IMR-90 (cell line): ENCODE measurements around the gene FZD4. TPM values are rescaled to one million over a fixed set of nuclear protein-coding genes. Genes with fewer than 3 reads are reported as not detected.

Experiments used
- ATAC-seq: fragments of 200-7000 bp; cut with Tn5 transposase; 2 replicates; pipeline ENCODE4 v1.9.1; 2020; ENCODE audit warnings: low read depth, mild to moderate bottlenecking, moderate library complexity
- BruUV-seq: library from RNA; stranded (reverse); fragments of 400-500 nt; replicated peaks from 2 replicates; lab custom pipeline; 2021; lab: Mats Ljungman, UMichigan
- CTCF ChIA-PET: fragments of 300-600 bp; formaldehyde crosslinking; extraction: SDS; loops from one replicate; lab custom pipeline; 2021; ENCODE audit warnings: antibody characterized with exemption; lab: Yijun Ruan, JAX
- POLR2A ChIA-PET: fragments of 300-600 bp; sonication (Branson Sonifier 250); formaldehyde crosslinking; loops from one replicate; lab custom pipeline; 2022; ENCODE audit warnings: antibody characterized with exemption; ENCODE audit not compliant: unreplicated experiment; lab: Charles Lee
- DNase-seq: peaks from one replicate; pipeline ENCODE4 v3.0.0; 2013
- H2AFZ ChIP-seq: replicated peaks from 2 replicates; pipeline ENCODE3; 2013; ENCODE audit warnings: low read length, mild to moderate bottlenecking; ENCODE audit not compliant: poor library complexity
- H2AK5ac ChIP-seq: 2 replicates; pipeline ENCODE4 v1.6.1; 2013; ENCODE audit warnings: low read depth, low read length, inconsistent platforms
- H2AK9ac ChIP-seq: replicated peaks from 2 replicates; pipeline ENCODE3; 2013; ENCODE audit warnings: mild to moderate bottlenecking, low read depth, low read length, moderate library complexity; ENCODE audit not compliant: poor library complexity
- H2BK120ac ChIP-seq: 2 replicates; pipeline ENCODE4 v1.6.1; 2013; ENCODE audit warnings: low read depth, low read length, inconsistent platforms
- H2BK15ac ChIP-seq: 3 replicates; pipeline ENCODE4 v1.6.1; 2013; ENCODE audit warnings: low read depth, low read length, inconsistent platforms
- H2BK20ac ChIP-seq: 2 replicates; pipeline ENCODE4 v1.6.1; 2013; ENCODE audit warnings: low read depth, mild to moderate bottlenecking, inconsistent platforms, low read length, moderate library complexity
- H2BK5ac ChIP-seq: 2 replicates; pipeline ENCODE4 v1.6.1; 2013; ENCODE audit warnings: mild to moderate bottlenecking, low read depth, low read length, inconsistent platforms; ENCODE audit not compliant: poor library complexity, severe bottlenecking
- H3K14ac ChIP-seq: replicated peaks from 2 replicates; pipeline ENCODE4 v1.6.1; 2013; ENCODE audit warnings: low read depth, low read length, inconsistent platforms
- H3K18ac ChIP-seq: 2 replicates; pipeline ENCODE4 v1.6.1; 2013; ENCODE audit warnings: low read depth, low read length, control low read depth
- H3K23ac ChIP-seq: 2 replicates; pipeline ENCODE4 v1.6.1; 2013; ENCODE audit warnings: low read depth, low read length, inconsistent platforms
- H3K27ac ChIP-seq: 2 replicates; pipeline ENCODE4 v1.5.1; 2013; ENCODE audit warnings: mild to moderate bottlenecking, control low read depth, low read length; ENCODE audit not compliant: insufficient read depth
- H3K27me3 ChIP-seq: 2 replicates; pipeline ENCODE4 v1.6.1; 2013; ENCODE audit warnings: low read length; ENCODE audit not compliant: control insufficient read depth, insufficient read depth
- H3K36me3 ChIP-seq: 2 replicates; pipeline ENCODE4 v1.6.1; 2013; ENCODE audit warnings: low read length, mixed read lengths; ENCODE audit not compliant: control insufficient read depth, insufficient read depth
- H3K4ac ChIP-seq: 2 replicates; pipeline ENCODE4 v1.6.1; 2013; ENCODE audit warnings: low read depth, low read length, inconsistent platforms
- H3K4me1 ChIP-seq: 2 replicates; pipeline ENCODE4 v1.6.1; 2013; ENCODE audit warnings: low read length, mixed read lengths; ENCODE audit not compliant: control insufficient read depth, insufficient read depth
- H3K4me2 ChIP-seq: 2 replicates; pipeline ENCODE4 v1.6.1; 2013; ENCODE audit warnings: low read depth, mild to moderate bottlenecking, control low read depth, low read length, moderate library complexity
- H3K4me3 ChIP-seq: 2 replicates; pipeline ENCODE4 v1.5.1; 2013; ENCODE audit warnings: low read depth, mild to moderate bottlenecking, control low read depth, low read length, moderate library complexity; ENCODE audit not compliant: insufficient read depth
- H3K56ac ChIP-seq: 2 replicates; pipeline ENCODE4 v1.6.1; 2013; ENCODE audit warnings: low read length, inconsistent platforms; ENCODE audit not compliant: insufficient read depth; ENCODE audit errors: extremely low read depth
- H3K79me1 ChIP-seq, 2 experiments: 2 replicates each; pipeline ENCODE4 v1.6.1; 2013; ENCODE audit warnings: low read length in 2 of 2, inconsistent platforms in 1 of 2, low read depth in 1 of 2
- H3K9ac ChIP-seq: 2 replicates; pipeline ENCODE4 v1.6.1; 2013; ENCODE audit warnings: low read depth, low read length, control low read depth
- H3K9me1 ChIP-seq: 2 replicates; pipeline ENCODE4 v1.6.1; 2013; ENCODE audit warnings: low read length, inconsistent platforms; ENCODE audit not compliant: insufficient read depth
- H3K9me3 ChIP-seq: 2 replicates; pipeline ENCODE4 v1.6.1; 2013; ENCODE audit warnings: low read length; ENCODE audit not compliant: control insufficient read depth, insufficient read depth
- H4K20me1 ChIP-seq: 2 replicates; pipeline ENCODE4 v1.6.1; 2013; ENCODE audit warnings: low read length, inconsistent platforms; ENCODE audit not compliant: insufficient read depth
- H4K5ac ChIP-seq: 2 replicates; pipeline ENCODE4 v1.6.1; 2013; ENCODE audit warnings: mild to moderate bottlenecking, low read depth, low read length, control low read depth
- H4K8ac ChIP-seq, 2 experiments: 2 replicates each; pipeline ENCODE4 v1.6.1; 2013; ENCODE audit warnings: low read depth in 2 of 2, low read length in 2 of 2, control low read depth in 1 of 2, inconsistent platforms in 1 of 2
- H4K91ac ChIP-seq: 2 replicates; pipeline ENCODE4 v1.6.1; 2013; ENCODE audit warnings: low read depth, low read length, inconsistent platforms; ENCODE audit not compliant: insufficient read depth
- BHLHE40 ChIP-seq: fragments of 150-350 bp; IDR thresholded peaks from 2 replicates; pipeline ENCODE4 v1.6.1; 2016; ENCODE audit warnings: mild to moderate bottlenecking, low read depth, low read length
- CEBPB ChIP-seq: IDR thresholded peaks from 2 replicates; pipeline ENCODE4 v1.6.1; 2012; ENCODE audit warnings: low read depth, low read length, improper control_type of control experiment
- FOS ChIP-seq: fragments of 150-350 bp; IDR thresholded peaks from 2 replicates; pipeline ENCODE4 v1.6.1; 2016; ENCODE audit warnings: low read depth, low read length
- POLR2A ChIP-seq: IDR thresholded peaks from 2 replicates; pipeline ENCODE4 v1.6.1; 2012; ENCODE audit warnings: mild to moderate bottlenecking, low read depth, low read length
- RAD21 ChIP-seq: IDR thresholded peaks from 2 replicates; pipeline ENCODE4 v1.6.1; 2012; ENCODE audit warnings: low read length, improper control_type of control experiment
- RCOR1 ChIP-seq: IDR thresholded peaks from 2 replicates; pipeline ENCODE4 v1.6.1; 2012; ENCODE audit warnings: mild to moderate bottlenecking, low read length, improper control_type of control experiment; ENCODE audit not compliant: insufficient replicate concordance
- RFX5 ChIP-seq: IDR thresholded peaks from 2 replicates; pipeline ENCODE4 v1.8.0; 2012; ENCODE audit warnings: low read depth, mild to moderate bottlenecking, low read length, moderate library complexity
- WGBS, 2 experiments: methylation state at CpG; one replicate each; pipeline versions ENCODE4 v1.1.5 to v1.1.7; 2013; ENCODE audit warnings: missing lambda C conversion rate in 2 of 2; ENCODE audit not compliant: insufficient read length in 1 of 2; ENCODE audit errors: extremely low coverage in 2 of 2; 5-methylcytosine and 5-hydroxymethylcytosine counted together
- dilution Hi-C: fragments of 300-500 bp; cut with HindIII; formaldehyde crosslinking; loops from one replicate; pipeline ENCODE4 v1.14.3; 2018; ENCODE audit warnings: low sequenced_read_pairs; ENCODE audit not compliant: unreplicated experiment
- in situ Hi-C: fragments of 300-500 bp; cut with MboI; formaldehyde crosslinking; loops from 3 replicates; pipeline ENCODE4 v1.14.3; 2019; ENCODE audit warnings: low sequenced_read_pairs, inconsistent platforms, mixed read lengths
- intact Hi-C: fragments of 100-400 bp; cut with micrococcal nuclease; formaldehyde crosslinking; loops from 2 replicates; pipeline ENCODE4 v1.10.0; 2022
- polyA plus RNA-seq, 3 experiments: library from polyadenylated mRNA; depleted of rRNA; stranded (reverse); fragments of >200 nt; gene quantifications; 2 replicates each; pipeline ENCODE4 v1.2.3, GENCODE V29; 2012; ENCODE audit warnings: low replicate concordance in 1 of 3
- total RNA-seq: library from RNA; depleted of rRNA; stranded (reverse); fragments of >200 nt; gene quantifications from 2 replicates; pipeline ENCODE4 v1.2.3, GENCODE V29; 2012
- TF ChIP-seq, protein P1 (sequence below): fragments of 150-350 bp; IDR thresholded peaks from 2 replicates; pipeline ENCODE4 v1.6.1; 2016; ENCODE audit warnings: low read depth, mild to moderate bottlenecking, low read length, moderate library complexity, borderline replicate concordance
- TF ChIP-seq, protein P2 (sequence below): fragments of 150-350 bp; IDR thresholded peaks from 2 replicates; pipeline ENCODE4 v1.6.1; 2017; ENCODE audit warnings: mild to moderate bottlenecking, antibody characterized with exemption, low read length, low read depth
- TF ChIP-seq, protein P3 (sequence below): conservative IDR thresholded peaks from 2 replicates; pipeline ENCODE4 v1.5.1; 2012; ENCODE audit warnings: mild to moderate bottlenecking, low read depth, low read length, improper control_type of control experiment

The FZD4 gene
- total and polyA plus RNA-seq, 2 of the 4 experiments (the other 2 are of a cell fraction) = 3.7 to 7.7 TPM

DNA sequence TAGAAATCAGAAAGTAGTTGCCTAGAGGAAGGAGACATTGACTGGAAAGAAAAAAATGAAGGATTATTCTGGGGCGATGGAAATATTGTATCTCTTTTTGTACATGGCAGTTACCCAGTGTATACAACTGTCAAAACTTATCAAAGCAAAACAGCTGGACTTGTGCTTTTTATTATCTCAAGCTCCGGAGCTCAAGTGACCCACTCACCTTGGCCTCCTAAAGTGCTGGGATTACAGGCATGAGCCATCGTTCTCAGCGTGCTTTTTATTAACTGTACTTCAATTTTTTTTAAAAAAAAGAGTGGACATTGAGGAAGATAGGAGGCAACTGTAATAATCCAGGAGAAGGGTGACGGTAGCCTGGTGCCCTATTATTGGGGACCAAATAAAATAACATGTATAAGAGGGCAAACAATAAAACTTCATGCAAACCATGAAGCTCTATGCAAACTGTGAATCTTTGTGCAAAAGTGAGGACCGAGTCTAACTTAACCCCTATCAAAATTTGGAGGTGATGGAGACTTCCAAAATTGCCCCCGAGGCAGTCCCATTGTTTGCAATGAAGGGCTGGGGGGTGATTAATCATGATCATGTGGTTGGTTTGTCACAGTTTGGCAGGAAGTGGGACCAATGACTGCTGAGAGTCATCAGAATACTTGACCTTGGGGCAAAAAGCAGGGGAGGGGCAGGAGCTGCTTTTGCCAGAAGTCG, 23.5 kb downstream of the FZD4 start:
- Histone ChIP-seq H2AFZ (no peak overlapping the region), H3K4me2 (no peak overlapping the region)

More for the DNA sequence above, 23.5 kb downstream of the FZD4 start:
- no peaks in the 10 kb centered on the region for H3K27me3 ChIP-seq
- H3K4ac ChIP-seq = no peak overlapping the region
- no peak overlapping the region for H2BK20ac ChIP-seq
- no peak overlapping the region for H2BK5ac ChIP-seq
- no peak overlapping the region for H4K5ac ChIP-seq
- no TSS peak for BruUV-seq
- CTCF ChIA-PET = interaction anchor here (0.6 kb wide), 1 partner anchor 392 kb away, joined by 3 read pairs; no protein-coding TSS in a partner anchor
- DNase-seq (peak; percentile 62), ATAC-seq (no peak; the same call in 1 of the 2 replicates)
- H3K36me3 ChIP-seq = no peaks in the 10 kb centered on the region
- no peak overlapping the region for H4K91ac ChIP-seq
- TF ChIP-seq RCOR1 (no peak), RFX5 (no peak), BHLHE40 (no peak), FOS (no peak), RAD21 (no peak), CEBPB (no peak), POLR2A (no peak)
- TF ChIP-seq, protein P1, sequence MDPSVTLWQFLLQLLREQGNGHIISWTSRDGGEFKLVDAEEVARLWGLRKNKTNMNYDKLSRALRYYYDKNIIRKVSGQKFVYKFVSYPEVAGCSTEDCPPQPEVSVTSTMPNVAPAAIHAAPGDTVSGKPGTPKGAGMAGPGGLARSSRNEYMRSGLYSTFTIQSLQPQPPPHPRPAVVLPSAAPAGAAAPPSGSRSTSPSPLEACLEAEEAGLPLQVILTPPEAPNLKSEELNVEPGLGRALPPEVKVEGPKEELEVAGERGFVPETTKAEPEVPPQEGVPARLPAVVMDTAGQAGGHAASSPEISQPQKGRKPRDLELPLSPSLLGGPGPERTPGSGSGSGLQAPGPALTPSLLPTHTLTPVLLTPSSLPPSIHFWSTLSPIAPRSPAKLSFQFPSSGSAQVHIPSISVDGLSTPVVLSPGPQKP = no peak
- TF ChIP-seq, protein P2, sequence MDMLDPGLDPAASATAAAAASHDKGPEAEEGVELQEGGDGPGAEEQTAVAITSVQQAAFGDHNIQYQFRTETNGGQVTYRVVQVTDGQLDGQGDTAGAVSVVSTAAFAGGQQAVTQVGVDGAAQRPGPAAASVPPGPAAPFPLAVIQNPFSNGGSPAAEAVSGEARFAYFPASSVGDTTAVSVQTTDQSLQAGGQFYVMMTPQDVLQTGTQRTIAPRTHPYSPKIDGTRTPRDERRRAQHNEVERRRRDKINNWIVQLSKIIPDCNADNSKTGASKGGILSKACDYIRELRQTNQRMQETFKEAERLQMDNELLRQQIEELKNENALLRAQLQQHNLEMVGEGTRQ = no peak; the same call in 1 of the 2 replicates
- TF ChIP-seq, protein P3, sequence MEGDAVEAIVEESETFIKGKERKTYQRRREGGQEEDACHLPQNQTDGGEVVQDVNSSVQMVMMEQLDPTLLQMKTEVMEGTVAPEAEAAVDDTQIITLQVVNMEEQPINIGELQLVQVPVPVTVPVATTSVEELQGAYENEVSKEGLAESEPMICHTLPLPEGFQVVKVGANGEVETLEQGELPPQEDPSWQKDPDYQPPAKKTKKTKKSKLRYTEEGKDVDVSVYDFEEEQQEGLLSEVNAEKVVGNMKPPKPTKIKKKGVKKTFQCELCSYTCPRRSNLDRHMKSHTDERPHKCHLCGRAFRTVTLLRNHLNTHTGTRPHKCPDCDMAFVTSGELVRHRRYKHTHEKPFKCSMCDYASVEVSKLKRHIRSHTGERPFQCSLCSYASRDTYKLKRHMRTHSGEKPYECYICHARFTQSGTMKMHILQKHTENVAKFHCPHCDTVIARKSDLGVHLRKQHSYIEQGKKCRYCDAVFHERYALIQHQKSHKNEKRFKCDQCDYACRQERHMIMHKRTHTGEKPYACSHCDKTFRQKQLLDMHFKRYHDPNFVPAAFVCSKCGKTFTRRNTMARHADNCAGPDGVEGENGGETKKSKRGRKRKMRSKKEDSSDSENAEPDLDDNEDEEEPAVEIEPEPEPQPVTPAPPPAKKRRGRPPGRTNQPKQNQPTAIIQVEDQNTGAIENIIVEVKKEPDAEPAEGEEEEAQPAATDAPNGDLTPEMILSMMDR = no peak
- H4K8ac ChIP-seq = 0 out of 4 replicates have a peak overlapping the region, but pooled peaks of 1 of the 2 experiments have one; percentile 6
- peak overlapping the region; percentile 20; the same call in 1 of the 2 replicates for H3K27ac ChIP-seq
- no peak overlapping the region for H2AK9ac ChIP-seq
- no CpG with 5 or more reads among the region's 8 CpGs for WGBS, 2 experiments
- H3K14ac ChIP-seq = 0 out of 2 replicates have a peak overlapping the region, but pooled peaks have one; percentile 3
- H3K9me3 ChIP-seq = no peaks in the 10 kb centered on the region
- H3K23ac ChIP-seq = no peak overlapping the region
- dilution Hi-C loops (no loop called here), intact Hi-C loops (no loop called here), in situ Hi-C loops (loop anchor here (25.0 kb wide), 1 partner anchor 481 kb away; no protein-coding TSS in a partner anchor)
- H3K4me3 ChIP-seq = no peak overlapping the region
- no peaks in the 10 kb centered on the region; a peak in 1 of 4 replicates for H3K79me1 ChIP-seq
- 0 out of 3 replicates have a peak overlapping the region, but pooled peaks have one; percentile 28 for H2BK15ac ChIP-seq
- no peak overlapping the region for H3K56ac ChIP-seq
- no peak overlapping the region for H3K9ac ChIP-seq
- POLR2A ChIA-PET = no interaction called here
- peaks cover 11% of the 10 kb centered on the region for H3K9me1 ChIP-seq
- H3K4me1 ChIP-seq = peaks cover 28% of the 10 kb centered on the region
- H3K18ac ChIP-seq = 0 out of 2 replicates have a peak overlapping the region, but pooled peaks have one; percentile 35
- H2AK5ac ChIP-seq = no peak overlapping the region
- H2BK120ac ChIP-seq = no peak overlapping the region
- no peaks in the 10 kb centered on the region for H4K20me1 ChIP-seq
